Mesothelial cell of epicardium (in vitro differentiated cells): ENCODE results near the gene CREM. TPM values are rescaled to one million over a fixed set of nuclear protein-coding genes. Genes with fewer than 3 reads are reported as not detected.
A peak's percentile ranks its signal among the peaks of the same experiment; 100 is the strongest.

Source experiments
- DNase-seq, 2 experiments: peaks; one replicate each; pipeline ENCODE4 v3.0.0; 2021; ENCODE audit warnings: low spot score in 2 of 2; ENCODE audit not compliant: unreplicated experiment in 2 of 2
- H3K27ac Mint-ChIP-seq: 2 replicates; pipeline ENCODE4 v1.8.0; 2021; ENCODE audit warnings: mixed read lengths
- H3K27me3 Mint-ChIP-seq: 2 replicates; pipeline ENCODE4 v1.8.0; 2021; ENCODE audit warnings: low read depth, mixed read lengths
- H3K36me3 Mint-ChIP-seq: 2 replicates; pipeline ENCODE4 v1.8.0; 2021; ENCODE audit warnings: mixed read lengths
- H3K4me1 Mint-ChIP-seq: 2 replicates; pipeline ENCODE4 v1.8.0; 2021; ENCODE audit warnings: mixed read lengths
- H3K4me3 Mint-ChIP-seq: 2 replicates; pipeline ENCODE4 v1.8.0; 2021; ENCODE audit warnings: mild to moderate bottlenecking, moderate library complexity, mixed read lengths
- H3K9me3 Mint-ChIP-seq: 2 replicates; pipeline ENCODE4 v1.8.0; 2021; ENCODE audit warnings: mixed read lengths
- total RNA-seq: library from RNA; stranded (reverse); gene quantifications from 3 replicates; pipeline ENCODE4 v1.2.1, GENCODE V29; 2021
- TF ChIP-seq, protein P1 (sequence below): fragments of 200-600 bp; sonication (generic); IDR thresholded peaks from one replicate; pipeline ENCODE4 v1.5.0; 2021; ENCODE audit warnings: antibody characterized with exemption; ENCODE audit not compliant: unreplicated experiment

The CREM gene
- total RNA-seq, 1 donor from 2014 or later: 34.2 TPM

DNA sequence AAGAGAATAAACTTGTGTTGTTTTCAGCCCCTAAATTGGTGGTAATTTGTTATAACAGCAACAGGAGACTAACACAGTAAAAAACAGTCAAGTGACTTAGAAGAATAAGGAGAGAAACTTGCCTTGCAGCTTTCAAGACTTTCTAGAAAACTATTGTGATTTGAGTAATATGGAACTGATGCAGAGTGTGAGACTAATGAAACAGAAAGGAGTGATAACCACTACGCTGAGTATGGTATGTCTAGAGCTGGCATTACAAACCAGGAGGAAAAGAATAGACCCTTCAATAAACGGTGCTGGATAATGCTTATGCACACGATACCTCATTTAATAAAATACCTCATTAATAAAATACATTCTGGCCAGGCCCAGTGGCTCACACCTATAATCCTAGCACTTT, 99.9 kb downstream of the CREM start:
- no peaks in the 10 kb centered on the region for H3K4me1 Mint-ChIP-seq
- no peaks in the 10 kb centered on the region for H3K36me3 Mint-ChIP-seq
- no peak overlapping the region for H3K27ac Mint-ChIP-seq
- TF ChIP-seq, protein P1, sequence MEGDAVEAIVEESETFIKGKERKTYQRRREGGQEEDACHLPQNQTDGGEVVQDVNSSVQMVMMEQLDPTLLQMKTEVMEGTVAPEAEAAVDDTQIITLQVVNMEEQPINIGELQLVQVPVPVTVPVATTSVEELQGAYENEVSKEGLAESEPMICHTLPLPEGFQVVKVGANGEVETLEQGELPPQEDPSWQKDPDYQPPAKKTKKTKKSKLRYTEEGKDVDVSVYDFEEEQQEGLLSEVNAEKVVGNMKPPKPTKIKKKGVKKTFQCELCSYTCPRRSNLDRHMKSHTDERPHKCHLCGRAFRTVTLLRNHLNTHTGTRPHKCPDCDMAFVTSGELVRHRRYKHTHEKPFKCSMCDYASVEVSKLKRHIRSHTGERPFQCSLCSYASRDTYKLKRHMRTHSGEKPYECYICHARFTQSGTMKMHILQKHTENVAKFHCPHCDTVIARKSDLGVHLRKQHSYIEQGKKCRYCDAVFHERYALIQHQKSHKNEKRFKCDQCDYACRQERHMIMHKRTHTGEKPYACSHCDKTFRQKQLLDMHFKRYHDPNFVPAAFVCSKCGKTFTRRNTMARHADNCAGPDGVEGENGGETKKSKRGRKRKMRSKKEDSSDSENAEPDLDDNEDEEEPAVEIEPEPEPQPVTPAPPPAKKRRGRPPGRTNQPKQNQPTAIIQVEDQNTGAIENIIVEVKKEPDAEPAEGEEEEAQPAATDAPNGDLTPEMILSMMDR: no peak
- DNase-seq: no peak
- H3K27me3 Mint-ChIP-seq: no peaks in the 10 kb centered on the region
- H3K9me3 Mint-ChIP-seq: no peaks in the 10 kb centered on the region
- H3K4me3 Mint-ChIP-seq: no peak overlapping the region

DNA sequence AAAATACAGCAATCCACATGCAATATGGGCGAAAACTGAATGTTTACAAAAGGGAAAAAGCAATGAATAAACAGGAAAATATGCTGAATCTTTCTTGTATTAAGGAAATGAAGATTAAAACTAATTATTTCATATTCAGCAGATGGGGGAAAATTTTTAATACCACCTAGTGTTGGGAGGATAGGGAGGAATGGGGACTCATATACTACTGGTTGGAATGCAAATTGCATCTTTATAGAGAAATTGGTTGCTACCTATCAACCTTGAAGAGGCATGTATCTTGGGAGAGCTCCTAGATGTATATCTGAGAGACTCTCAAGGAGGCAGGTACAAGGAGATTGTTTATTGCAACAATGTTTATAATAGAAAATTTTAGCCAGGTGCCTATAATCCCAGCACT, 101.4 kb downstream of the CREM start:
- H3K4me3 Mint-ChIP-seq: no peak overlapping the region
- H3K4me1 Mint-ChIP-seq: peaks cover 6% of the 10 kb centered on the region
- H3K9me3 Mint-ChIP-seq: no peaks in the 10 kb centered on the region
- H3K27me3 Mint-ChIP-seq: no peaks in the 10 kb centered on the region
- no peaks in the 10 kb centered on the region for H3K36me3 Mint-ChIP-seq
- TF ChIP-seq, protein P1: peak; percentile 29
- no peak for DNase-seq
- H3K27ac Mint-ChIP-seq: no peak overlapping the region

DNA sequence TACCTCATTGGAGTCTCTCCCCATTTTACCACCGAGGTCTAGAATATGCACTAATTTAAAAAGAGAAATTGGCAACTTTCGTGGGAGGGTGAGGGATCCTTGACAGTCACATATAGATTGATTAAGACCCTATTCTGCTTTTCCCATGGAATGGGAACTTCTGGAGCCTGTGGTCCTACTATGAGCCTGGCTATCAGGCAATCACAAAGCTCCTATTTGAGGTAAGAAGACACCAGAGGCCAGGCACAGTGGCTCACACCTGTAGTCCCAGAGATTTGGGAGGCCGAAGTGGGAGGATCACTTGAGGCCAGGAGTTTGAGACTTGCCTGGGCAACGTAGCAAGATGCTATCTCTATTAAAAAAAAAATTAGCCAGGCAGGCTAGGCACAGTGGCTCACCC, 105.0 kb downstream of the CREM start:
- no peak overlapping the region for H3K4me3 Mint-ChIP-seq
- TF ChIP-seq, protein P1: no peak
- DNase-seq: no peak
- no peaks in the 10 kb centered on the region for H3K27me3 Mint-ChIP-seq
- peaks cover 6% of the 10 kb centered on the region for H3K4me1 Mint-ChIP-seq
- H3K27ac Mint-ChIP-seq: no peak overlapping the region
- no peaks in the 10 kb centered on the region for H3K9me3 Mint-ChIP-seq
- no peaks in the 10 kb centered on the region for H3K36me3 Mint-ChIP-seq

DNA sequence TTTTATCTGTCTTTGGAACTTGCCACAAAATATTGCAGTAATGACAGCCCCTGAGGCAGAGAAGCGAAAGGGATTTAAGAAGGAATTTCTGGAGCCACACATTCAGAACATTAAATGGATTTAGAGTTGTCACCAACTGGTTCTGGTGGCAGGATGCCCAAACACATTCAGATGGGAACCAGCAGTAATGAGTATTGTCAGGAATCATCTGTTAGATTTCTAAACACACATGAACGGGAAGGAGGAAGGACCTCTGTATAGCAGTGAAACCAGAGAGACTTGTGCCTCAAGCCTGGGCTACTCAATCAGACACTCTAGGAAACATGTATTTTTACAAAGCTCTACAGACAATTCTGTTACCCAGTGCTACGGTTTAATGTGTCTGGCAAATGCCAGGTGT, 105.9 kb downstream of the CREM start:
- peaks cover 6% of the 10 kb centered on the region for H3K4me1 Mint-ChIP-seq
- H3K4me3 Mint-ChIP-seq: no peak overlapping the region
- DNase-seq: no peak
- no peak overlapping the region for H3K27ac Mint-ChIP-seq
- H3K9me3 Mint-ChIP-seq: no peaks in the 10 kb centered on the region
- H3K27me3 Mint-ChIP-seq: no peaks in the 10 kb centered on the region
- TF ChIP-seq, protein P1: no peak
- H3K36me3 Mint-ChIP-seq: no peaks in the 10 kb centered on the region

DNA sequence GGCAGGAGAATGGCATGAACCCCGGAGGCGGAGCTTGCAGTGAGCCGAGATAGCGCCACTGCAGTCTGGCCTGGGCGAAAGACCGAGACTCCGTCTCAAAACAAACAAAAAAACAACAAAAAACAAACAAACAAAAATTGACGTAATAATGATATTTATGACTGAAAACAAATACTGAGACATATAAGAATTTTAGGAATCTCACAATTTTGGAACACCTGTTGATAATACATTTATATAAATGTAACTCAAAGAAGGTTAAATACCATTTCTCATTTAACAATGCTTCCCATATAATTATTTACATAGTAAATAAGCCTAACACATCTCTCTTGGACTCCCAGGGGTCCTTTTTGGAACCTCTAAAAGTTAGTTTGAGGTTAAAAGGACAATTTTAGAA, 107.4 kb downstream of the CREM start:
- Mint-ChIP-seq H3K4me1 (peaks cover 6% of the 10 kb centered on the region), H3K27ac (no peak overlapping the region), H3K4me3 (no peak overlapping the region), H3K36me3 (no peaks in the 10 kb centered on the region), H3K9me3 (no peaks in the 10 kb centered on the region), H3K27me3 (no peaks in the 10 kb centered on the region)
- TF ChIP-seq, protein P1: no peak
- DNase-seq: no peak

DNA sequence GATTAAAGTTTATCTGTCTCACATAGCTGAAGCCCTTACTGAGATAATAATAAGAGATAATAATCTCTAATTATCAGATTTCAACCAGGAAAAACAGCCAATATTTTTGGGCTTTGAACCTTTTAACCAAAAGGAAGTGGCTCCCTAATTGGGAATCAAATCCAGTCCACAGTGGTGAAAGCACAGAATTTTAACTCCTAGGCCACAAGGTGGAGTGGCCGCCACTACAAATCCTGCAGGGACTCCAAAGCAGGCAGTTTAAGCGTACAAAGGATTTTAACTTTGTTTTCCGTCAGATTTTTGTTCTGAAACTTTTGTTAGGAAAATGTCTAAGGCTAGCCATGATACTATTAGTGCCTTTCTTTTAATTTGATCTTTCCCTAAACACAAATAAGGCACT, 110.1 kb downstream of the CREM start:
- no peak for DNase-seq
- peaks cover 6% of the 10 kb centered on the region for H3K4me1 Mint-ChIP-seq

More for the DNA sequence above, 110.1 kb downstream of the CREM start:
- H3K4me3 Mint-ChIP-seq: no peak overlapping the region
- TF ChIP-seq, protein P1: no peak
- H3K27me3 Mint-ChIP-seq: no peaks in the 10 kb centered on the region
- no peak overlapping the region for H3K27ac Mint-ChIP-seq
- no peaks in the 10 kb centered on the region for H3K36me3 Mint-ChIP-seq
- no peaks in the 10 kb centered on the region for H3K9me3 Mint-ChIP-seq
